ENCODE measurements around the gene SH2D3A.

The SH2D3A gene

GRCh38 chr19:6737873-6738786 is 29.1 kb downstream of the SH2D3A start:
- DNase-seq (ENCODE audit: low read depth in 2 of 2) = peak; percentile 71 to 73

GRCh38 chr19:6737284-6737872 is 29.9 kb downstream of the SH2D3A start, which contains the start of gene GPR108:
Gene GPR108, minus strand, starts transcription at chr19:6737580. Its CDS starts 4 bp downstream, at chr19:6737576.
- DNase-seq (ENCODE audit: low read depth in 2 of 2) = peak; percentile 98

GRCh38 chr19:6736917-6737283 is 30.3 kb downstream of the SH2D3A start:
- DNase-seq (ENCODE audit: low read depth in 2 of 2) = no peak

GRCh38 chr19:6736169-6736916 is 30.9 kb downstream of the SH2D3A start:
- peak in 1 of 2 donors; percentile 54 for DNase-seq (ENCODE audit: low read depth in 2 of 2)

GRCh38 chr19:6735181-6735911 is 31.9 kb downstream of the SH2D3A start:
- DNase-seq (ENCODE audit: low read depth in 2 of 2) = no peak

- DNase-seq (ENCODE audit: low read depth in 2 of 2) = no peak
Observed at GRCh38 chr19:6734096-6734696, 33.0 kb downstream of the SH2D3A start.

GRCh38 chr19:6733338-6734095 is 33.7 kb downstream of the SH2D3A start:
- no peak for DNase-seq (ENCODE audit: low read depth in 2 of 2)

GRCh38 chr19:6732803-6733337 is 34.4 kb downstream of the SH2D3A start:
- no peak for DNase-seq (ENCODE audit: low read depth in 2 of 2)

- no peak for DNase-seq (ENCODE audit: low read depth in 2 of 2)
Observed at GRCh38 chr19:6731822-6732221, 35.4 kb downstream of the SH2D3A start.

- DNase-seq (ENCODE audit: low read depth in 2 of 2) = no peak
Observed at GRCh38 chr19:6730941-6731670, 36.1 kb downstream of the SH2D3A start.

GRCh38 chr19:6730153-6730804 is 37.0 kb downstream of the SH2D3A start:
- peak in 1 of 2 donors; percentile 61 for DNase-seq (ENCODE audit: low read depth in 2 of 2)

GRCh38 chr19:6729573-6730152 is 37.6 kb downstream of the SH2D3A start:
- no peak for DNase-seq (ENCODE audit: low read depth in 2 of 2)

GRCh38 chr19:6728346-6728745 is 38.9 kb downstream of the SH2D3A start:
- no peak for DNase-seq (ENCODE audit: low read depth in 2 of 2)

- DNase-seq (ENCODE audit: low read depth in 2 of 2) = no peak
Observed at GRCh38 chr19:6725513-6726231, 41.6 kb downstream of the SH2D3A start.

- DNase-seq (ENCODE audit: low read depth in 2 of 2) = no peak
Observed at GRCh38 chr19:6724631-6725492, 42.4 kb downstream of the SH2D3A start.

GRCh38 chr19:6723738-6724137 is 43.5 kb downstream of the SH2D3A start:
- DNase-seq (ENCODE audit: low read depth in 2 of 2) = no peak

GRCh38 chr19:6723108-6723618 is 44.1 kb downstream of the SH2D3A start:
- DNase-seq (ENCODE audit: low read depth in 2 of 2) = no peak
